Measurements from ENCODE around the gene CABCOCO1.

DNA sequence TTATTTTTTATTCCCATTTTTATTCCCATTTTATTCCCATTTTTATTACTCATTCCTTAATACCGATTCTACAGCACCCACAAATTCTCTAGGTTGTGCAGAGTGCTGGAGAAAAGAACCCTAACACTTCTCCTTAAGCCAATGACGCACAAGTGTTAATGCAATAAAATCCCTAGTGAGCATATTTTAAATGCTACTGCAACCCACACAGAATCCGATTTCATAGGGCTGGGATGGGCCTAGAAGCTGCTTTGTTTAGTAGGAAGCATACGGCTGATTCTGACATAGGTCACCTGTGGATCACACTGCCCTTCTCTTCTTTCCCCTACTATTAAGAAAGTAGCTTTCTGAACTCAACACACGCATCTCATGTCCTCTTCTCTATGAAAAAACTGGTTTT lies 45.1 kb upstream of the CABCOCO1 start:
- no peak for TF ChIP-seq SUZ12 (IDR thresholded peaks at IDR 0.05; ENCODE audit: extremely low read depth, insufficient read depth, insufficient read length)
- no peak for TF ChIP-seq YY1 (IDR thresholded peaks at IDR 0.05; ENCODE audit: insufficient read depth, insufficient read length)

Measured in NT2/D1 (cell line).